Astrocyte of the cerebellum (primary cell): ENCODE measurements around the gene PSAP.
"Not testable (repeated sequence)": the region's sequence is repeated elsewhere in the genome, so short reads cannot be mapped to it uniquely, and the experiment has no call there.

Experiments
- DNase-seq: peaks from one replicate; pipeline ENCODE4 v3.0.0-alpha.2; 2011; ENCODE audit warnings: low read depth
- H3K4me3 ChIP-seq: 2 replicates; pipeline ENCODE4 v1.5.1; 2011; ENCODE audit warnings: mild to moderate bottlenecking, low read depth, low read length, moderate library complexity
- in situ Hi-C: cut with HindIII; loops from 2 replicates; pipeline ENCODE4 v1.10.0; 2017; ENCODE audit warnings: low sequenced_read_pairs
- TF ChIP-seq, protein P1 (sequence below): IDR thresholded peaks from 2 replicates; pipeline ENCODE4 v1.5.1; 2012; ENCODE audit warnings: low read length, low read depth, moderate library complexity, mild to moderate bottlenecking; ENCODE audit errors: missing control alignments

The PSAP gene

DNA sequence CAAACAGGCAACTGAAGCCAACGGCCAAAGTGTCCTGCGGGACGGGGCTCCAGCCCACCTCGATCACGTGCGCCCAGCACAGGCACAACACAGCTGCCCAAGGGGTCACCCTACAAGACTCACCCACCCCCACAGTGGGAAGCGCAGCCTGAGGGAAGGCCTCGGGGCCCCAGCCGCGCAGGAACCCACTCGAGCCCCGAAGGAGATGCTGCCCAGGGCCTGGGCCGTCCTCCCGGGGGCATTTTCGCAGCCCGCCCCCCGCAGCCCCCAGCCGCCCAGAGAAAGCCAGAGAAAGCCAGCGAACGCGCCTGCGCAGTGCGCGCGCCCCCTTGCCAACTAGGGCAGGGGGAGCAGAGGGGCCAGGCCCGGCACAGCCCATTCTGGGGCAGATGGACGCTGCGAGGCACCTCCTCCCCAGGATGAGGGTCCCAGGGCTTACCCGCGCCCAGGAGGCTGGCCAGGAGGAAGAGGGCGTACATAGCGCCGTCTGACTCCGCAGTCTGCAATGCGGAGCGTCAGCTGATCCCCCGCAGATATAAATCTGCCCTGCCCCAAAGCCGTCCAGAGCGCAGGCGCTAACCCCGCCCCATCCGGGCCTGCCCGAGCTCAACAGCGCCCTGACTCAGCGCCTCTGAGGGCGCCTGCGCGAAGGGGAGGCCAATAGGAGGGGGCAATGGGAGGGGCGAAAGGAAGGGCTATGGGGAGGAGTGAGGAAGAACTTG is at the start of gene PSAP:
PSAP (minus strand) TSS at position 509 of the 722 bp plus-strand sequence; CDS start at position 479, 30 bp downstream.
- peak; percentile 94 for DNase-seq
- TF ChIP-seq, protein P1, sequence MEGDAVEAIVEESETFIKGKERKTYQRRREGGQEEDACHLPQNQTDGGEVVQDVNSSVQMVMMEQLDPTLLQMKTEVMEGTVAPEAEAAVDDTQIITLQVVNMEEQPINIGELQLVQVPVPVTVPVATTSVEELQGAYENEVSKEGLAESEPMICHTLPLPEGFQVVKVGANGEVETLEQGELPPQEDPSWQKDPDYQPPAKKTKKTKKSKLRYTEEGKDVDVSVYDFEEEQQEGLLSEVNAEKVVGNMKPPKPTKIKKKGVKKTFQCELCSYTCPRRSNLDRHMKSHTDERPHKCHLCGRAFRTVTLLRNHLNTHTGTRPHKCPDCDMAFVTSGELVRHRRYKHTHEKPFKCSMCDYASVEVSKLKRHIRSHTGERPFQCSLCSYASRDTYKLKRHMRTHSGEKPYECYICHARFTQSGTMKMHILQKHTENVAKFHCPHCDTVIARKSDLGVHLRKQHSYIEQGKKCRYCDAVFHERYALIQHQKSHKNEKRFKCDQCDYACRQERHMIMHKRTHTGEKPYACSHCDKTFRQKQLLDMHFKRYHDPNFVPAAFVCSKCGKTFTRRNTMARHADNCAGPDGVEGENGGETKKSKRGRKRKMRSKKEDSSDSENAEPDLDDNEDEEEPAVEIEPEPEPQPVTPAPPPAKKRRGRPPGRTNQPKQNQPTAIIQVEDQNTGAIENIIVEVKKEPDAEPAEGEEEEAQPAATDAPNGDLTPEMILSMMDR = no peak
- peak within 1 kb of the TSS; percentile 94 for H3K4me3 ChIP-seq
- in situ Hi-C loops = no loop called here

DNA sequence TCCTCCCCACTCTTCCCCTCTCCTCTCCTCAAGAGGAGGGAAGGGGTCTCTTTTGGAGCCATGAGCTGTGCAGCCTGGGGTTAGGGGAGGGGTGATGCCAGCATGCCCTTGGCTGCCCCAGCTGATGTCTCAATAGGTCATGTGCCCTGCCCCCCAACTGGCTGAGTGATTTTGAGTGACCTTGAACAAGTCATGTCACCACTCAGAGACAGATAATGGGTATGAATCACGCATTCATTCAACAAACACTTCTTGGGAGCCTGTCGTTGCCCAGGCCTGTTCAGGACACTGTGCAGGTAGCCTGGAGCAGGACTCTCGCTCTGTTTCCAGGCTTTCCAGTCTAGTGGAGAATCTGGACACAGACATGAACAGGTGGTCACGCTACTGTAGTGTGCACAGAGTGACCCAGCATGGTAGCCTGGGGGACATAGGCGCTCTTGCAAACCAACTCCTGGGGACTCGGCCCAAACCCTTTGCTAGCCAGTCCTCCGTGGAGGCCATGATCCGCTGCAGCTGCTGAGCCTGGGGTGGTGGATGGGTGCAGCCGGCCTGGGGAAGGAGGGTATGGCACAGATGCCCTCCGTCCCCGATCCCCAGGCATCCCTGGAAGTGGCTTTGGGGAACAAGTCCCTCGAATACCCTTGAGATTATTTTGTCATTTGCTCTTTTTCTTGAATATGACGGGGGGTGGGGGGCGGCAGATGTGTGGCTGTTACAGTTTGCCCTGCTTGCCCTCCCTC is 49.6 kb upstream of the PSAP start:
- no peak for DNase-seq
- H3K4me3 ChIP-seq = no peak overlapping the region
- in situ Hi-C loops = no loop called here
- TF ChIP-seq, protein P1 = no peak

DNA sequence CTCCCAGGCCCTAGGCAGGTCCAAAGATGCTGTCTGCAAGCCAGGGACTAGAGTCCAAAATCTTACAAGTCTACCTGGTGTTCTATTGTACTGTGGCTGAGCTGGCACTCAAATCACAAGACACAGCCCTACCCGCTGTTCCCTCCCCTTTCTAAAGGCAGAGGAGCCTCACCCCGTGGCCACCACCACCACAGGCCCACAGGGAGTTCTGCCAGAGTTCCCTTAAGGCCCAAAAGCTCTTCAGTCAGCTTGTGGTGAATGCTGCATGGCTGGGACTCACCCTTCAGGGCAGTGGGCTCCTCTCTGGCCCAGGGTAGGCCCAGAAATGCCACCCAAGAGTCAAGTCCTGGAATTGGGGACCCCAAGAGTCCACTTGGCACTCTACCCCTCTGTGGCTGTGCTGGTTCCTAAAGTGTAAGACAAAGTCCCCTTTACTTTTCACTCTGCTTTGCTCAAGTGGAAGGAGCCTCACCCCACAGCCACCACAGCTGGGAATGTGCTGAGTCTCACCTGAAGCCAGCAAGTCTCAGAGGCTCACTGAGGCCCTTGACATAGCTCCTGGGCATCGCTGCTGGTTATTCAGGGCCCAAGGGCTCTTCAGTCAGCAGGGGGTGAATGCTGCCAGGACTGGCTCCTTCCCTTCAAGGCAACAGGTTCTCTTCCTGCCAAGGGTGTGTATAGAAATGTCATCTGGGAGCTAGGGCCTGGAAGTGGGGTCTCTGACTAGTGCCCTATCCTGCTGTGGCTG is 48.8 kb upstream of the PSAP start:
- in situ Hi-C loops = loop anchor here (5.0 to 25.0 kb wide), 3 partner anchors 67 to 412 kb away; no protein-coding TSS in a partner anchor
- TF ChIP-seq, protein P1 = no peak

DNA sequence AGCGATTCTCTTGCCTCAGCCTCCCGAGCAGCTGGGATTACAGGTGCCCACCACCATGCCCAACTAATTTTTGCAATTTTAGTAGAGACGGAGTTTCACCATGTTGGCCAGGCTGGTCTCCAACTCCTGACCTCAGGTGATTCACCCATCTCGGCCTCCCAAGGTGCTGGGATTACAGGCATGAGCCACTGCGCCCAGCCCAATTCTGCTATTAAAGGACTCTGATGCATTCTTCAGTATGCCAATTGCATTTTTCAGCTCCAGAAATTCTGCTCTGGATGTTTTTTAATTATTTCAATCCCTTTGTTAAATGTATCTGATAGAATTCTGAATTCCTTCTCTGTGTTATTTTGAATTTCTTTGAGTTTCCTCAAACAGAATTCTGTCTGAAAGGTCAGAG is 47.3 kb upstream of the PSAP start:
- not testable (repeated sequence) for DNase-seq, H3K4me3 ChIP-seq
- in situ Hi-C loops = loop anchor here (5.0 to 25.0 kb wide), 3 partner anchors 69 to 414 kb away; no protein-coding TSS in a partner anchor

More for the DNA sequence above, 48.8 kb upstream of the PSAP start:
- H3K4me3 ChIP-seq = no peak overlapping the region
- DNase-seq = no peak

DNA sequence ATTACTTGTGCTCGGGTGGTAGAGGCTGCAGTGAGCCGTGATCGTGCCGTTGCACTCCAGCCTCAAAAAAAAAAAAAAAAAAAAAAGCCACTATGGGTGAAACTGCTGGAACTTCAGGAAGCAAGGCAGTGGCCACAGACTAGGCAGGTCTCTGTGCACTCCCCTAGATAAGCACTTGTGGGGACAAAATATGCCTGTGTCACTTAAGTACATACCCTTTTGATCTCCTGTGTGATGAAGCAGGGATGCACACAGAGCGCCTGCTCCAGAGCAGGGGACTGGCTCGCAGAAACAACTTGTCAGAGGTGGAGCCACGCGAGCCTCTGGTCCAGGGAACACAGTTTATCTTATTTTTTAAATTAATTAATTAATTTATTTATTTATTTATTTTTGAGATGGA is 42.9 kb upstream of the PSAP start:
- H3K4me3 ChIP-seq = no peak overlapping the region
- no peak for DNase-seq
- in situ Hi-C loops = loop anchor here (25.0 kb wide), 1 partner anchor 418 kb away; no protein-coding TSS in a partner anchor
- TF ChIP-seq, protein P1 = no peak

DNA sequence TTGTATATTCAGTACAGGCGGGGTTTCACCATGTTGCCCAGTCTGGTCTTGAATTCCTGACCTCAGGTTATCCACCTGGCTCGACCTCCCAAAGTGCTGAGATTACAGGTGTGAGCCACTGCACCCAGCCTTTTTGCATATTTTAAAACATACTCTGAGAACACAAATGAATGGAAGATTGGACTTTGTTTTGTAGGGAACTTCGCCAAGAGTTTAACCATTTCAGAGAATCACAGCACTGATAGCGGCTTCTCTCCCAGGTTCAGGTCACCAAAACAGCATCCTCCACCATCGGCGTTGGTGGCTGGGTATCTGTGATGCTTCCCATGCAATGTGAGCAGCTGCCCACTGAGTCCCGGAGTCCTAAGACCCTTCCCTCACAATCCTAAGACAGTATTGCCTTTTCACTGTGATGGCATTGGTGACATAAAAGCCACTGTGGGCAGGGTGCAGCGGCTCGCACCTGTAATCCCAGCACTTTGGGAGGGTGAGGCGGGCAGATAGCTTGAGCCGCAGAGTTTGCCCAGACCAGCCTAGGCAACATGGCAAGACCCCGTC is 42.3 kb upstream of the PSAP start:
- in situ Hi-C loops = loop anchor here (25.0 kb wide), 1 partner anchor 419 kb away; no protein-coding TSS in a partner anchor
- TF ChIP-seq, protein P1 = no peak

More for the DNA sequence above, 42.3 kb upstream of the PSAP start:
- no peak for DNase-seq
- H3K4me3 ChIP-seq = no peak overlapping the region
